HG03354 (cell line): ENCODE results near the gene DTX1.
A peak's percentile ranks its signal among the peaks of the same experiment; 100 is the strongest.

Experiments
- ATAC-seq: cut with Tn5 transposase; IDR thresholded peaks from one replicate; pipeline ENCODE4 v1.9.1; 2021; ENCODE audit warnings: mild to moderate bottlenecking; ENCODE audit not compliant: unreplicated experiment, poor library complexity, severe bottlenecking

The DTX1 gene

GRCh38 chr12:113069751-113070116 is 13.2 kb downstream of the DTX1 start:
- ATAC-seq = no peak

- no peak for ATAC-seq
Measured at GRCh38 chr12:113070117-113070906, 13.8 kb downstream of the DTX1 start.

DNA sequence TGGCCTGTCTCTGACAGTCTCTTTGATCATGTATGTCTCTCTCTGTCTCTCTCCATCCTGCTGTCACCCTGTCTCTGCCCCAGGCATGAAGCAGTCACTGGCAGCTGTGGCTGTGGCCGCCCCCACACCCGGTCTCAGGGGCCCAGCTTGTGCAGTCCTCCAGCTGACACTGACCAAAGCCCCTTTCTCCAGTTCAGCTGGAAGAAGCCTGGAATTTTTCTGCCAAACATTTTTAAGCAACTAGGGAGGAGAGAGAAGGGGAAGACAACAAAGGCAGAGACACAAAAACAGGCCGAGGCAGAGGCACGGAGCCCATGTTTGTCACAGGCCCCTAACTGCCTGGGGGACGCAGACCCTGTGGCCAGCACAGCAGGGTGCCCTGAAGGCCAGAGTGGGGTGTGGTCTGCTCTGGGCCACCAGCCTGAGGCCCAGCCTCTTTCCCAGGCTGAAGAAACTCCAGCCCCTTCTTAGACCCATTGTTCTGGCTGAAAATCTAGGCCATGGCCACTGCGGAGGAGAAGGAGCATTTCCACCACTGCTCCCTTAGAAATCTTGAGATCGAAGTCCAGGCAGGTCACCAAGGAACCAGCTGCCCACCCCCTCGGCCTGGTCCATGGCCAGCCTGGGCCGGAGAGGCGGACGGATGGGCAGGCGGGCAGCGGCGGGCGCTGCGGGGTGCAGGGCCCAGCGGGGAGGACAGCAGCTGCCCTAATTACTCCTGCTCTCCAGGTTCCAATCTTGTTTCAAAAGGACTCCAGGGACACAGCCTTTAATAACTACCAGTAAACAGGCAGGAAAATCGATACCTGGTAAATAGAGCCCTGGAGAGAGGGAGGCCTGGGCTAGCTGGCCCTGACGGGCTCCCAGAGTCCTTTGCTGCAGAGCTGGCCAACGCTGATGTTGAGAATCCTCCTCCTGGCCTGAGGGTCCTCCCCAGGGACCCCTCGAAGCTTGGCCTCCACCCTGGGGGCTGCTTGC is 14.9 kb downstream of the DTX1 start:
- ATAC-seq = no peak

GRCh38 chr12:113072136-113072535 is 15.6 kb downstream of the DTX1 start:
- no peak for ATAC-seq

- ATAC-seq = no peak
Measured at GRCh38 chr12:113073586-113073985, 17.1 kb downstream of the DTX1 start.

DNA sequence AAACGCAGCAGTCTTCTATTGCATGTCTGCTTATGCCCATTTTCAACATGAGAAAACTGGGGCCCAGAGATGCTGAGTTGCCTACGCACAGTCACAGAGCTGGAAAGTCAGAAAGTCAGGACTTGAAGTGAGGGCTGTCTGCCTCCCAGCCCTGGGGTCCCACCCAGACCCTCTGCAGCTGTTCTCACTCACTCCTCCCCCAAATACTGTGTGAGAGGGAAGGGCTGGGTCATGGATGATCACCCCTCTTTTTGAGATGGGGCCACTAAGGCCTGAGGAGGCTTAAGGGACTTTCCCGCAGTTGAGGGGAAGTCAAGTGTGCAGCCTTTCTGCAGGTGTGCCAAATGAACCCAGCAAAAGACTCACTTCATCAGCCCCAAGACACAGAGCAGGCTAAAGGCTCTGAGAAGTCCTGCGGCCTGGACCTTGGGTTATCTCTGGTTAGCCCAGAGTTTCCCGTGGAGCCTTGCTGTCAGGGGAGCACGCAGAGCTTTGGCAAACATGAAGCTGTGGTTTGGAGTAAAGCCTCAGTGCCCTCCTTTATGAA is 18.7 kb downstream of the DTX1 start:
- peak; percentile 94 for ATAC-seq

DNA sequence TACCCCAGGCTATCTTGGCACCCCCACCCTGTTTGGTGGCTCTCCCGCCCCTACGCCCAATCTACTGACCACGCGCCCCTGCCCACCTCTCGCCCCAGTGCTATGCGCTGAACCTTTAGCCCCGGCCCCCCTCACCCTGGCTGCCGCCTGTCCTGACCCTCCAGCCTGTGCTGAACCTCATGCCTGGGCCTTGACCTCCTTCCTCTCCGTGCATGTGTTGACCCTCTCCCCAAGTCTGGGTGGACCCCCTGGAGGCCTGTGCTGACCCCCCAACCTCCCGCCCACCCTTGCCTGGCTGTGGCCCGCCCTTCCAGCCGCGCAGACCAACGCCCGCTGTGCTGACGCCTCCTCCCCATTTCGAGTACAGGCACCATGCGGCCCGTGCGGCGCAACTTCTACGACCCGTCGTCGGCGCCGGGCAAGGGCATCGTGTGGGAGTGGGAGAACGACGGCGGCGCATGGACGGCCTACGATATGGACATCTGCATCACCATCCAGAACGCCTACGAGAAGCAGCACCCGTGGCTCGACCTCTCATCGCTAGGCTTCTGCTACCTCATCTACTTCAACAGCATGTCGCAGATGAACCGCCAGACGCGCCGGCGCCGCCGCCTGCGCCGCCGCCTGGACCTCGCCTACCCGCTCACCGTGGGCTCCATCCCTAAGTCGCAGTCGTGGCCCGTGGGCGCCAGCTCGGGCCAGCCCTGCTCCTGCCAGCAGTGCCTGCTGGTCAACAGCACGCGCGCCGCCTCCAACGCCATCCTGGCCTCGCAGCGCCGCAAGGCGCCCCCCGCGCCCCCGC is 20.7 kb downstream of the DTX1 start:
- ATAC-seq = no peak

DNA sequence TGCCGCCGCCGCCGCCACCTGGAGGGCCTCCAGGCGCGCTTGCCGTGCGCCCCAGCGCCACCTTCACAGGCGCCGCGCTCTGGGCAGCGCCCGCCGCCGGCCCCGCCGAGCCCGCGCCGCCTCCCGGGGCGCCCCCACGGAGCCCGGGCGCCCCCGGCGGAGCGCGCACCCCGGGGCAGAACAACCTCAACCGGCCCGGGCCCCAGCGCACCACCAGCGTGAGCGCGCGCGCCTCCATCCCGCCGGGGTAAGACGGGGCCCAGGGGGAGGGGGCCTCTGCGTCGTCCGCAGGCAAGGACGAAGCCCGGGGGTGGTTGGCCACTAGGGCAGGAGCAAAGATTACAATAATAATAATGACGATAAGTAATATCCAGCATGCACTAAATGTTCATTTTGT is 21.3 kb downstream of the DTX1 start:
- ATAC-seq = no peak

DNA sequence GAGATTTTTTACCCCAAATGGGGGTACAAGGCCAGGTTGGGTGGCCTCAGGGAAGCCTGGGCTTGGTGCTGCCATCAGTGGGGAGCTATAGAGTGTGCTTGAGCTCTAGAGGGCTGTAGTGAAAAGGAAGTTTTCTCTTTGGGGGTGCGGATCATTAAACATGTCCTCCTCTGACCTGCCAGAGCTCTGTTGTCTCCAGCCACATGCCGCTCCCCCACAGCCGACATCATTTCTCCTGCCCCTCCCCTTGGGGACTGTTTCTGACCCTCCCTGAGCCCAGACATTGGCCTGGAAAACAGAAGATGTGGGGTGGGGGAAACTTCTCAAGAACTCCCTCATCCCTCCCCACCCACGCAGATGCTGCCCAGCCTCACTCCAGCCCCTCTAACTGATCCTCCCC is 25.3 kb downstream of the DTX1 start:
- no peak for ATAC-seq

GRCh38 chr12:113082486-113083148 is 26.1 kb downstream of the DTX1 start:
- peak; percentile 83 for ATAC-seq

DNA sequence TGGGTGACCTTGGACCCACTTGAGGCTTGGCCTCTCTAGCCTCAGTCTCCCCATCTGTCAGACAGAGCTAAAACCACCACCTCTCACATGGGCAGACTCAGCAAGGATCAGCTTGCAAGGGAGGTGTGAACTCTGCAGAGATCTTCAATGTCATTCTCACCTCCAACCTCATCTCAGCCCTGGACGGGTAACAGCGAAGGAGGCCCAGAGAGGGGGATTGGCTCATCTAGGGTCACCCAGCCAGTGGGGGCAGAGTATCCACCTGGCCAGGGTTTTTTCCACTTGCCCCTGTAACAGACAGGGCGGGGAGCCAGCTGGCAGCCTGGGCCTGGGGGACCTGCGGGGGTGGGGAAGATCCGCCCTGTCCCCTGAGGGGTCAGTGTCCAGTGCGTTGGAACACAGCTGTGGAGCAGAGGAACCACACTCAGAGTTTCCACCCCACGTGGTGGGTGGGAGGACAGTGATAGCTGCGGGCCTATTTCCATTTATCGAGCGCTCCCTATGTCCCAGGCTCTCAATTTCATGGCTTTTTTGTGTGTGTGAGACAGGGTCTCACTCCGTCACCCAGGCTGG is 27.4 kb downstream of the DTX1 start:
- ATAC-seq = no peak

- ATAC-seq = no peak
Measured at GRCh38 chr12:113086249-113087164, 30.0 kb downstream of the DTX1 start.

GRCh38 chr12:113087193-113087592 is 30.7 kb downstream of the DTX1 start:
- no peak for ATAC-seq

DNA sequence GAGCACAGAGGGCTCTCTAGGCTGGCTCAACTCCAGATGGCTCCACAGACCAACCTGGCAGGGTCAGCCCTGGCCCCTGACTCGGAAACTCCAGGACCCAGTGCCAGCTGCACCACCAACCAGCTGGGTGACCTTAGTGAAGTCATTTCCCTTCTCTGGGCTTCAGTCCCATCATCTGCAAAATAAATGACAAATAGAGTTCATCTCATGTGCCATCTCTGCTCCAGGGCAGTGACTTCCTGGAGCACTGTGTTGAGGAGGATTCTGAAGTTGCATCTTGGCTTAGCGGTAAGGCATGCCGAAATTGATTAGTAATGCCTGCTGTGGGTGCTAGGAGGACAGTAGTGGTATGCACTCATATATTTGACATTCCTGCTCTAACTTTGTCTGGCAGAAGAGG is 31.5 kb downstream of the DTX1 start:
- no peak for ATAC-seq

DNA sequence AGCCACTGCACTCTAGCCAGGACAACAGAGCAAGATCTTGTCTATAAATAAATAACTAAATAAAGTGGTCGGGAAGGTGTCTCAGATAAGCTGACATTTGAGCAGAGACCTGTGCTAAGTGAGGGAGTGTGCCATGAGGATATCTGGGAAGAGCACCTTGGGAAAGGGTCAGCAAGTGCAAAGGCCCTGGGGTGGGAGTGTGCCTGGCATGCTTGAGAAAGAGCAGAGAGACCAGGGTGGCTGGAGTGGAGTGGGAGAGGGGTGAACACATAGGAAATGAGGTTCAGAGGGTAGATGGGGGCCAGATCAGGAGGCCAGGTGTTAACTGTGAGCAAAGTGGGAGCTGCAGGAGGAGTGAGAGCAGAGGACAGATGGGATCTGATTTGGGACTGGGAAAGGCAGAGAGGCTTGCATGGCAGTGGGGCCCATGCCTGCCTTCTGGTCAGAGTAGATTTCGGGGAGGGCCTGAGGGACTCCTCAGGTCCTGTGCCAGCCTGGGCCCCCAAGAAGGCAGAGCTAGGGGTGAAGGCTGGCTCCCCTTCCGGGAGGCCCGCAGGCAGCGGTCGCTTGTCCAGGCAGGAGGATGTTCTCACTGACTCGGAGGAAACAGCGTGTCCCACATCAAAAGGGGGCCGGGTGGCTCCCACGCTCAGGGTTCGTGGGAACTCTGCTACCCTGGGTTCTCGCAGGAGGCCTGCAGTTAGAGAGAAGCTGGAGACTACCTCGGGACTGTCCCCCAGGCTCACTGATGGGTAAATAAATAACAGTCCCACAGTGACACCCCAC is 32.6 kb downstream of the DTX1 start:
- no peak for ATAC-seq

- ATAC-seq = no peak
Measured at GRCh38 chr12:113089839-113090238, 33.3 kb downstream of the DTX1 start.

DNA sequence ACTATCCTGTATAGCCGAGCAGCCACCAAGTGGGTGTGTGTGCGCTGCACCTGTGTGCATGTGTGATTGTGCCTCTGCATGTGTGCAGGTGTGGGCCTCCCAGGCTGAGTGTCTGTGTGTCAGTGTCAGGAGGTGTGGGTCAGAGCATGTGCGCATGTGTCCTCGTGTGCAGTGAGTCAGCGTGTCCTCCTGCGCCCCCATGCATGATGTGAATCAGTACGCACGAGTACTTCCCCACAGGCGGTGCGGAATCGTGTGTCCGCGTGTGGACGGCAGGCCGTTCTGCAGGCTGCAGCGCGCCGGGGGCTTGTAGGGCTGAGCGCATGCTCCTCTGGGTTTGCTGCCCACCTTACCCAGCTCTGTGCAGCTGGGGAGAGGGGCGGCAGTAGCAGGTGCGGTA is 34.2 kb downstream of the DTX1 start:
- no peak for ATAC-seq
